Fibroblast of pulmonary artery (primary cell): ENCODE data around the gene CARS2.
"Not testable (repeated sequence)": the region's sequence is repeated elsewhere in the genome, so short reads cannot be mapped to it uniquely, and the experiment has no call there.

Source experiments
- DNase-seq: peaks from one replicate; pipeline ENCODE4 v3.0.0-alpha.2; 2010; ENCODE audit warnings: low read depth
- H3K4me3 ChIP-seq: replicated peaks from 2 replicates; pipeline ENCODE4 v1.5.1; 2011; ENCODE audit warnings: low read depth, mild to moderate bottlenecking, control low read depth, low read length, moderate library complexity
- TF ChIP-seq, protein P1 (sequence below): IDR thresholded peaks from 2 replicates; pipeline ENCODE4 v1.5.1; 2011; ENCODE audit warnings: mild to moderate bottlenecking, control low read depth, low read length, inconsistent platforms; ENCODE audit errors: missing control alignments

Gene CARS2

DNA sequence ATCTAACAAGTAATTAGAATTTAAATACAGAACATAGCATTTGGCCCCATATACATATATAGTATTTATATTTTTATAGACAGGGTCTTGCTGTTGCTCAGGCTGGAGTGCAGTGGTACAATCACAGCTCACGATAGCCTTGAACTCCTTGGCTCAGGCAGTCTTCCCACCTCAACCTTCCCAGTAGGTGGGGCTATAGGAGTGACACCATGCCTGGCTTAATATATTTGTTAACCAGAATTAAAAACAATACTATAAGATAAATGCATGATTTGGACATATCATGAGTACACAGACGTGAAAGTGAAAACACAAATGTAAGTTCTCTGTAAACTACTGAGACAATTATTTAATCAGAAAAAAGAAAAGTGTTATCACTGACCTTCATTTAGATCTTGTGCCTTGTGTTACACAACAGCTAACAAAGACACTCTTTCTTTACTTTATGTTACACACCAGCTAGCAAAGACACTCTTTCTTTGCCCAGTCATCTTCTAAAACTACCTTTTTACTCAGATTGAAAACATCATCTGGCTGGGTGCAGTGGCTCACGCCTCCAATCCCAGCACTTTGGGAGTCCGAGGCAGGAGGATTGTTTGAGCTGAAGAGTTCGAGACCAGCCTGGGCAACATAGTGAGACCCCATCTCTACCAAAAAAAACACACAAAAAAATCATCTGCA lies 22.6 kb downstream of the CARS2 start:
- DNase-seq, result peak; percentile 36
- TF ChIP-seq, protein P1, sequence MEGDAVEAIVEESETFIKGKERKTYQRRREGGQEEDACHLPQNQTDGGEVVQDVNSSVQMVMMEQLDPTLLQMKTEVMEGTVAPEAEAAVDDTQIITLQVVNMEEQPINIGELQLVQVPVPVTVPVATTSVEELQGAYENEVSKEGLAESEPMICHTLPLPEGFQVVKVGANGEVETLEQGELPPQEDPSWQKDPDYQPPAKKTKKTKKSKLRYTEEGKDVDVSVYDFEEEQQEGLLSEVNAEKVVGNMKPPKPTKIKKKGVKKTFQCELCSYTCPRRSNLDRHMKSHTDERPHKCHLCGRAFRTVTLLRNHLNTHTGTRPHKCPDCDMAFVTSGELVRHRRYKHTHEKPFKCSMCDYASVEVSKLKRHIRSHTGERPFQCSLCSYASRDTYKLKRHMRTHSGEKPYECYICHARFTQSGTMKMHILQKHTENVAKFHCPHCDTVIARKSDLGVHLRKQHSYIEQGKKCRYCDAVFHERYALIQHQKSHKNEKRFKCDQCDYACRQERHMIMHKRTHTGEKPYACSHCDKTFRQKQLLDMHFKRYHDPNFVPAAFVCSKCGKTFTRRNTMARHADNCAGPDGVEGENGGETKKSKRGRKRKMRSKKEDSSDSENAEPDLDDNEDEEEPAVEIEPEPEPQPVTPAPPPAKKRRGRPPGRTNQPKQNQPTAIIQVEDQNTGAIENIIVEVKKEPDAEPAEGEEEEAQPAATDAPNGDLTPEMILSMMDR, result peak; percentile 40
- no peak overlapping the region for H3K4me3 ChIP-seq

DNA sequence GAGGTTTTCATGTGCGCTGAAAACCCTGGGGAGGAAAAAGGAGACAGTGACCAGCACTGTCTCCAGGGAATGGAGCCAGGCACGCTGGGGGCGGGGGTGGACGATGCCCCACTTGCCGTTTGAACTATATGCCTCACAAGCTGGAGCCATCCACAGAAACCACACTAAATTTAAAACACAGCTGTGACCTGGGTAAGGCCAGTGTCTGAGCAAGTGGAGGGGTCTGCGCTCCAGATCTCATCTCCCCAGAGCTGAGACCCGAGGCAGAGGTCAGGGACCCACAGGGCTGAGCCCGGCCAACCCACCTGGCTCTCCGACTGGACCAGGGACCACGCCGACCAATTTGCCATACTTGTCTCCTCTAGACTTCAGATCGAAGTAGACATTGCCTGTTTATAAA lies 23.2 kb downstream of the CARS2 start:
- DNase-seq, result no peak
- no peak overlapping the region for H3K4me3 ChIP-seq
- TF ChIP-seq, protein P1, result no peak

DNA sequence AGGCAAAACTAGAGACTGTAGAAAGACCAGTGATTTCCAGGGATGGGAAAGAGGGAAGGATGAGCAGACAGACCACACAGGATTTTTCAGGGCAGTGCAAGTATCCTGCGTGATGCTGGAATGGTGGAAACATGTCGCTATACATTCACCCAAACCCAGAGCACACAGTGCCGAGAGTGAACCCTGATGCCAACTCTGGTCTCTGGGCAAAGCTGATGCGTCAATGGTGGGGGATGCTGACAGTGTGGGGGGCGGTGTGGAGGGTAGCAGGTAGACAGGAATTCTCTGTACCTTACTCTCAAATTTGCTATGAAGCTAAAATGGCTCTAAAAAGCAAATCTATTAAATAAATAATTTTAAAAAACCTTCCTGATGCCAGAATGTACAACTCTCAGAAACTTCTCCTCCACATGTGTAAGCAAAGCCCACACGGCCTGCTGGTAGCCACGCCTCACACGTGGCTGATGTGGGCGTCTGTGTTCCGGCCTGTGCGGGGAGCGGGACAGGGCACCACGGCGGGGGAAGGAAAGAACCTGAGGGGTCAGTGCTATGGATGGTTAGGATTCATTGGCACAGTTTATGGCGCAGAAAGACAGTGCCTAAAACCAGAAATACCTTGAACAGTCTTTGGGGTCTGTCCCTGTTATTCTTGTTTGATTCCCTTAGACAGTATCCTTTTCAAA lies 23.9 kb downstream of the CARS2 start:
- H3K4me3 ChIP-seq, result no peak overlapping the region
- no peak for DNase-seq
- TF ChIP-seq, protein P1, result no peak

DNA sequence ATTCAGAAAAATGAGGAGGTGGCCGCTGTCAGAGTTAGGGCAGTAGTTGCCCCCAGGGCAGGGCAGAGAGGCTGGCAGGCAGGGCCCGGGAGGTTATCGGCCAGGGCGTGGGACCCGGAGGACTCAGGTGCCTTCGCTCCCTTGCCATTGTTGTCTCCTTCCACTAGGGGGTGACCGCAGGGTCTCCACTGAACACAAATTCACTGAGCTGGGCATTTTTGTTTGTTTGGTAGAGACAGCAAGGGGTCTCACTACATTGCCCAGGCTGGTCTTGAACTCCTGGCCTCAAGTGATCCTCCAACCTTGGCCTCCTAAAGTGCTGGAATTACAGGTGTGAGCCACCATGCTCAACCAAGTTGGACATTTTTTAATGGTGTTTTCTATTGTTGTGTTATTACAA lies 25.1 kb downstream of the CARS2 start:
- peak; percentile 28 for DNase-seq
- TF ChIP-seq, protein P1, result peak; percentile 55
- no peak overlapping the region for H3K4me3 ChIP-seq

DNA sequence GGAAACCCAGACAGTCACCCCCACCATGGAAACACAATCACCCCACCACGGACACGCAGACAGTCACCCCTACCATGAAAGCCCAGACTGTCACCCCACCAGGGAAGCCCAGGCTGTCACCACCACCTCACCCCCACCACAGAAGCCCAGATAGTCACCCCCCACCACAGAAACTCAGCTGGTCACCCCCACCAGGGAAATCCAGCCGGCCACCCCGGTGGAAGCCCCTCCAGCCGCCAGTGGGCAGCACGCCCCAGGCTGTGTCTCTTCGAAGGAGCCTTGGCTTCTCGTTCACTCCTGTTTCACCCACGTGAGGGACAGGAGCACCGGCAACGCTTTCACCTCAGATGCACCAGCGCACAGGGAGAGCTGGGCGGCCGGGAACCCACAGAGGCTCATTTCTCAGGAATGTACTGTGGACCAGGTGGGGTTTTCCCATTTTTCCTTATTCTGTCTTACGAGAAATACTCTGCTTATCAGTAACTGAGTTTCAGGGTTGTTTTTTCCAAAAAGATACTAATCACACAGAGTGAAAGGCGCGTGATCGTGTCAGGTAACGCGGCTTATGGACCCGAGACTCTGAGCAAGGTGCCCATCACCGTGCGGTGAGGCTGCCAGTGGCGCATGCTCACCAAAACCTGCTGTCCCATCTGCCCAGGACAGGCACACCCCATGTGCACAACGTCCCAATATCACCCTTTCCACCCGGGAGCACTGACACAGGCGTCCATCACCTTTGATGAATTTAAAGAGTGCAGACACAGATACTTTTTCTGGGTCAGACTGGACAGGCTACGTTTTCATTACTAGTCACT lies 28.0 kb downstream of the CARS2 start:
- TF ChIP-seq, protein P1, result no peak
- no peak overlapping the region for H3K4me3 ChIP-seq
- DNase-seq, result peak; percentile 10

DNA sequence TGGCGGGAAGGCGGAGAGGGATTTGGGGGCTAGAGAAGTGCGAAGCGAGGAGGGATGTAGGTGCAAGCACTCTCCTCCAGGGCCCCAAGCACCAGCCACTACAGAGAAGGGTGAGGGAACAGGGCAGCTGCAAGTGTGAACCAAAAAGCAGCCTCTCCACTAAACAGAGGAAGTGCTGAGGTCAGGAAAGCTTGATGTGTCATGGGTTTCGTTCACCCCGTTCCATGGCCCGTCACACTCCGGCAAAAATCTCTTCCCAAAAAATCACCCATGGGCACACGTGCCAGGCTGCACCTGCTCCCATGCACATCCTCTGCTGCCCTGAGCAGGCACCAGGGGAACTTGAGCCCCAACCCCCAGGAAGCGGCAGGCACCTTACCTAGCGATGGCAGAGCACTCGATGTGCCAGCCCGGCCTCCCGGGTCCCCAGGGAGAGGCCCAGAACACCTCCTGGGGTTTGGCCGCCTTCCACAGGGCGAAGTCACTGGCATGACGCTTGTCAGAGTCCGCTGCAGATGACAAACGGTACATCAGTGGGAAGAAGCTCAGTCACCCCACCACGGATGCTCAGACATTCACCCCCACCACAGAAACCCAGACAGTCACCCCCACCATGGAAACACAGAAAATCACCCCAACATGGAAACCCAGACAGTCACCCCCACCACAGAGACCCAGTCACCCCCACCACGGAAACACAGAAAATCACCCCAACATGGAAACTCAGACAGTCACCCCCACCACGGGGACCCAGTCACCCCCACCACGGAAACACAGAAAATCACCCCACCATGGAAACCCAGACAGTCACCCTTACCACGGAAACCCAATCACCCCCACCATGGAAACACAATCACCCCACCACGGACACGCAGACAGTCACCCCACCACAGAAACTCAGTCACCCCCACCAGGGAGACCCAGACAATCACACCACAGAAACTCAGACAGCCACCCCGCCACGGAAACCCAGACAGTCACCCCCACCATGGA lies 29.0 kb downstream of the CARS2 start:
- no peak for DNase-seq
- TF ChIP-seq, protein P1, result no peak
- H3K4me3 ChIP-seq, result no peak overlapping the region

DNA sequence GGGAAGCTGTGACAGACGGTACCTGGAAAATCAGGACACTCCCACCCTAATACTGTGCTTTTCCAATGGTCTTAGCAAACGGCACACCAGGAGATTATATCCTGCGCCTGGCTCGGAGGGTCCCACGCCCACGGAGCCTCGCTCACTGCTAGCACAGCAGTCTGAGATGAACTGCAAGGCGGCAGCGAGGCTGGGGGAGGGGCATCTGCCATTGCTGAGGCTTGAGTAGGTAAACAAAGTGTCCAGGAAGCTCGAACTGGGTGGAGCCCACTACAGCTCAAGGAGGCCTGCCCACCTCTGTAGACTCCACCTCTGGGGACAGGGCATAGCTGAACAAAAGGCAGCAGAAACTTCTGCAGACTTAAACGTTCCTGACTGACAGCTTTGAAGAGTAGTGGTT lies 36.1 kb downstream of the CARS2 start:
- not testable (repeated sequence) for DNase-seq, H3K4me3 ChIP-seq
